HTR-8/SVneo (cell line): Measurements from ENCODE around the gene LGALS9.

Experiments used
- DNase-seq: peaks from one replicate; pipeline ENCODE4 v3.0.0; 2011; ENCODE audit warnings: low spot score, mixed read lengths; ENCODE audit not compliant: insufficient read length
- FAIRE-seq: peaks from 2 replicates; lab custom pipeline; 2011; peaks lifted over from hg19 to GRCh38; lab: Jason Lieb, UNC

Gene LGALS9

DNA sequence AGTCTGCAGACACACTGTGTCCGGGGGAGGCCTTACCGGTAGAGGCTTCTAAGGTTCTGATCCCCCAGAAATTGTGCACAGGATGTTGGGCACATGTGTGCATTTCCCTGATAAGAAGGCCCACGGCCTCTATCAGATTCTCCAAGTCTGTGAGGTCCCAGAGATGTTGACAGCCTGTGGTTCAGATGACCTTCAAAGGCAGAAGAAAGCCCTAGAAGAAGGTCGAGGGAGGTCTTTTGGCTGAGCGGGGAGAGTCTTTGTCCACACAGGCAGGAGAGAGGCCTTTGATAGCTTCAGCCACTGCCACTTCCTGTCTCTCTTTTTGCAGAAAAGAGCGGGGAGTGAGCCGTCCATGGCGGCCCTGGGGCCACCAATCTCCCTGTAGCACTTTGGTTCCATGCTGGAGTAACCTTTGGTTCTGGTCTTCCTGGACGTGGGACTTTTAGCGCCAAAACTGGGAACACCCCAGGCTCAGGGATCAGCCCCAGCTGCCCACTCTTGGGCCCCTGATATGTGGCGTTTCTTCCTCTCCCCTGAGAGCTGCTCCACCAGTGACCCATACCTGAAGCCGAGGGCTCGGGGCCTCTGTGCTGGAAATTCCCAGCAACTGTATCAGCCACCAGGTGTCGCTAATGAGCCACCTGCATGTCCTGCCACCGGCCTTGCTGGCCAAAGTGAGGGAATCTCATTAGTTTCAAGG lies 28.1 kb upstream of the LGALS9 start:
- FAIRE-seq, result no peak

DNA sequence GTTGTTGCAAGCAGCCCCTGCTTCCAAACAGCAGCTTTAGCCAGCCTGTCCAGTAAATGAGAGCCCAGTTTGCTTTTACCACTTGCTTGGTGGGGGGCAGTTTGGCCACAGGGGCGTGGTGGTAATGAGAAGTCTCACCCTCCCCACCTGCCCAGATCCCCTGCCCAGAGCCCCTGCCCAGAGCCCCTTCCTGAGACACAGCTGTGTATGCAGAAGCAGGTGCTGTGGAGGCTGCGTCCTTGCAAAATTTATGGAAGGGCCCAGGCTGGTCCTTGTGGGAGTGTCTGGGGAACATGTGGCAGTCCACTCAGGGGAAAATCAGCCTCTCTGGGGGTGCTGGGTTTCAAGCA lies 27.6 kb upstream of the LGALS9 start:
- DNase-seq, result no peak
- no peak for FAIRE-seq

More for the DNA sequence above, 28.1 kb upstream of the LGALS9 start:
- peak; percentile 88 for DNase-seq

DNA sequence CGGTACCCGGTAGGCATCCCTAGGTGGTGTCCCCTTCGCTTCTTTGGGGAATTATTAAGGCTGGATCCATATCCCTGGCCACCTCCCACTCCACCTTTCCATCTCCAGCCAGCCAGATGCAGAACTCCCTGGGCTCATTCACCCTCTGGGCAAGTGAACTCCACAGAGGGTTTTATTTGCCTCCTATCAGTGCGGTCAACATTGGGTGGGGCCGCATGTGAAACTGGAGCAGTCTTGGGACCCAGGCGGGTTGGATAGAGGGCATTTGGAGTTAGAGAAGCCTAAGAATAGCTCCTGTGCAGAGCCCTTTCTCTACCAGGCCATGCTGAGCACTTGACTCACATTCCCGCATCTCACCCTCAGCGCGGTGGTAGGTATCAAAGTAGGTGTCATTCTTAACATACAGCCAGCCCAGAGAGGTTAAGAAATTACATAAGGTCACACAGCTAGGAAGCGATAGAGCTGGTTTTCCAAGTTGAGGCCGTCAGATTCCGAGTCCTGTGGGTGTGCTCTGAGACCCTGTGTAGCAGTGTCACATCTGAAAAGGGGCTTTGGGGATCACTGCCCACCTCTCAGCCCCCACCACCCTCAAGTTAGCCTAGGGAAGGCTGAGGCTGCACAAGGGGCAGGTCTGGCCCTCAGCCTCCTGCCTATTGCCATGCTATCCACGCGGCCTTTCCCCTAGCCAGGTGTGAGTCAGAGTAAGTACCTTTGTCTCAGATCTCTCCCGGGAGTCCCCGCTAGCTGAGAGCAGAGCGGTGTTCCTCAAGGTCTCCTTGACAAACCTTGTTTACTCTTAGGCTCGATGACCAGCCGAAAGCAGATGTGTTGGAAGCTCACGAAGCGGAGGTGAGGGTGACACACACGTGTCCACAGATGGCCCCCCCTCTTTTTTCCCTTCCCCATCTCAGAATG lies 26.9 kb upstream of the LGALS9 start:
- no peak for FAIRE-seq
- DNase-seq, result no peak

DNA sequence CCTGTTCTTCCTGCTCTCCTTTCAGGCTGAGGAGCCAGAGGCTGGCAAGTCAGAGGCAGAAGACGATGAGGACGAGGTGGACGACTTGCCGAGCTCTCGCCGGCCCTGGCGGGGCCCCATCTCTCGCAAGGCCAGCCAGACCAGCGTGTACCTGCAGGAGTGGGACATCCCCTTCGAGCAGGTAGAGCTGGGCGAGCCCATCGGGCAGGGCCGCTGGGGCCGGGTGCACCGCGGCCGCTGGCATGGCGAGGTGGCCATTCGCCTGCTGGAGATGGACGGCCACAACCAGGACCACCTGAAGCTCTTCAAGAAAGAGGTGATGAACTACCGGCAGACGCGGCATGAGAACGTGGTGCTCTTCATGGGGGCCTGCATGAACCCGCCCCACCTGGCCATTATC lies 25.6 kb upstream of the LGALS9 start:
- no peak for DNase-seq
- FAIRE-seq, result no peak

DNA sequence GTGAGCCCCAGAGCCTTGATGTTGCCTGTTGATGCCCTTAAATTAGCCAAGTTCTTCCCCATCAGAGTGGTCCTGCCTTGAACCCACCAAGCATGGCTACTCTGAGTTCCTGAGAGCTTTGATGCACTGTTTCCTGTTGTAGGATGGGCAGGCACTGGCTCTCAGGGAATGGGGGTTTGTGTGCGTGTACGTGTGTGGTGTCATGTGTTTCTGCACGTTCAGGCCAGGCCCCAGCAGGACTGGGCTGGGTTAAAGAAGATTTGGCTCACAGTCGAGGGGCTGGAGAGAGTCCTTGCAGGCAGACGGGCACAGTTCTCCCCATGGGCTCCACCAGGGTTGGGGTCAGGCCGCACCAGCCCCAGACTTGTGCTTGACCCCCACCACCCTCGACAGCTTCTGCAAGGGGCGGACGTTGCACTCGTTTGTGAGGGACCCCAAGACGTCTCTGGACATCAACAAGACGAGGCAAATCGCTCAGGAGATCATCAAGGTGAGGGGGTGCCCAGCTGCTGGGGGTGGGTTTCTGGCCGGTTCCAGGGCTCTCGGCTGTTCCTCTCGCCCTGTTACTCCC lies 23.4 kb upstream of the LGALS9 start:
- no peak for DNase-seq
- FAIRE-seq, result no peak

DNA sequence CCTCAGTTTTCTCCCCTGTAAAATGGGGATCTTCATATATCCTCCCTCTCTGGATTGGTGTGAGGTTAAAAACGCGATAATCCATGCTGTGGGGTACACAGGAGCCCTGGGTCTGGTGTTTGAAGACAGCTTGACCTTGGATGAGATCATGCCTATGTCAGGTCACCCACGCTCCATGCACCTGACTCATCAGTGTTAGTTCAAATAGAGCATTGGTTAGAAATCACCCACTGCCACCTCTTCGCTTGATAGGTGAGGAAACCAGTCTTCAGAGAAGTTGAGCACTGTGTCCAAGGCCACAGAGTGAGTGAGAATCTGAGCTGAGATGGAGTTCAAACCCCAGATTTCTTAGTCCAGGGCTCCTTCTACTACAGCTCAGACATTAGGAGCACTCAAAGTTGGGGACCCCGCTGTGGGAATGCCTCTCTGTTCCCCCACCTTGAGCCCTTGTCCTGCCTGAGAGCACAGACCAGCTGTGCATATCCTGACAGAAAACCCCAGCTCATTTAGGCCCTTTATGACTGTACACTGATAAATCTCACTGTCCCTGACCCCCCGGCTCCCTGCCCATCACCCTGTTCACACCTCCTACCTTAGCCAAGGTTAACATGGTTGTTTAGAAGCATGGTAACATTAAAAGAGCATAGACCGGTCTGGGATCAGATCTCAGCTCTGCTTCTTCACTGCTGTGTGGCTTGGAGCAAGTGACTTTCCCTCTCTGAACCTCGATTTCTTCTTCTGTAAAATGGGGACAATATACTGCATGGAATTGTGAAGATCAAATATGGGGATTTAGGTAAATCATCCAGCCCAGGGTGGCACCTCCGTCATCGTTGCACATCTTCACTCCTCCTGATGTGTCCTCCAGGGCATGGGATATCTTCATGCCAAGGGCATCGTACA lies 22.4 kb upstream of the LGALS9 start:
- FAIRE-seq, result no peak
- DNase-seq, result no peak

DNA sequence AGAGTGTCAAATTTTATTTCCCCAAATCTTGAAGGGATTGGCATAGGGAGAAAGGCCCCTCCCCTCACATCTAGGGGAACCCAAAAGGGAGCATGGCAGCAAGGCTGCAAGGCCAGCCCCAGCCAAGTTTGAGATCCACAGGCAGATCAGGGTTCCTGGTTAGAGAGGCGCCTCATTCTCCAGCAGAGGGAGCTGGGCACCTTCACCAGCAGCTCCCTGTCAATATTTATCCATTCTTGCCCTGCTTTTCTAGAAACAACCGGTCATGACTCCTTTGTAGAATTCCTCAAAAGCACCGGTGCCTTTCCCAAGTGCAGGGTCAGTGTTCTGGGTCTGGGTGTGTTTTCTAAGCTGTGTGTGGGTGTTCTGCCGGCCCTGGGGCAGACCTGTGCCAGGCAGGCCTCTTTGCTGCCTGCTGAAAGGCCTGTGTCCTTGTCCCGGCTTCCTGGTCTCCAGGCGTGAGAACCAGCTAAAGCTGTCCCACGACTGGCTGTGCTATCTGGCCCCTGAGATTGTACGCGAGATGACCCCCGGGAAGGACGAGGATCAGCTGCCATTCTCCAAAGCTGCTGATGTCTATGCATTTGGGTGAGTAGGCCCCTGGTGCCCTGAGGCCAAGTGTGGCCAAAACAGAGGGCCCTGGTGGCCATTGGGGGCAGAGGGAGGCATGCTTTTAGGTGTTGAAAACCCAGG lies 21.2 kb upstream of the LGALS9 start:
- FAIRE-seq, result no peak
- DNase-seq, result peak; percentile 48

DNA sequence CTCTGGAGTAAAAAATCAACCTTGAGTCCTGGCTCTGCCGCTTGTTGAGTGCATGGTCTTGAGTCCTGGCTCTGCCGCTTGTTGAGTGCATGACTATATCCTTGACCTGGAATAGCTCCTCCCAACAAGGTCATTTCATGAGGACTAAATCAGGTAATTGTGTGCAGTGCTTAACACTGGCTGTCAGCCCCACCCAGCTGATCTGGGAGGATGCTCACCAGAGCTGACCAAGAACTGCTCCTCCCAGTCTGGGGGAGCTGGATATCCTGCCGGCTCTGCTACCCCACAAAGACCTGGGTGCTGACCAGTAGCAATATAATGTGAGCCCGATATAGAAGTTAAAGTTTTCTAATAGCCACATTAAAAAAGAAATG lies 20.7 kb upstream of the LGALS9 start:
- DNase-seq (no peak), FAIRE-seq (no peak)

DNA sequence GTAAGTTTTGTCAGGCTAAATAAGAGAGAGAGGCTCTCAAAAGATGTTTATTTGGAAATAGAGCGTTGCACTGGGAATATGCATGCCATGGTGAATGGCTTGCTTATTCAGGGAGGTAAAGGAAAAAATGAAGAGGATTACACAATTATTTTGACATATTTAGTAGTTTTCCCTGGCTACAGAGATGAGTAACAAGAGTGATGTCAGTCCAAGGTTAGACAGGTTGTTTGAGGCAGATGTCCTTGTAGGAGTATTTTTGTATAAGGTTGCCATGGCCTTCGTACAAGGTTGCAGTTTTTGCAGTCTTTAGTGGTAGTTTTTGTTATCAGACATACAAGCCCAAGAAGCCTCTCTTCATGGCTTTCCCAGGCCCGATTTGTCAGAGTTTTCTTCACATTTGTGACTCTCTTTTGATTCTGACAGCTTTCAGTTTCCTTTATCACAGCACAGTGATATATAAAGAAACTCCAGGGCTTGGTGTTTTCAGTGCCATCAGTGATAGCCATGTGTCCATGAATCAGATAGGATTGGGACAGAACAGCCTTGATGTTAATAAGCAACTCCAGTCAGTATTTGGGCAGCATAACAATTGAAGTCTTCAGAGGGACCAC lies 18.7 kb upstream of the LGALS9 start:
- DNase-seq, result no peak
- FAIRE-seq, result no peak

DNA sequence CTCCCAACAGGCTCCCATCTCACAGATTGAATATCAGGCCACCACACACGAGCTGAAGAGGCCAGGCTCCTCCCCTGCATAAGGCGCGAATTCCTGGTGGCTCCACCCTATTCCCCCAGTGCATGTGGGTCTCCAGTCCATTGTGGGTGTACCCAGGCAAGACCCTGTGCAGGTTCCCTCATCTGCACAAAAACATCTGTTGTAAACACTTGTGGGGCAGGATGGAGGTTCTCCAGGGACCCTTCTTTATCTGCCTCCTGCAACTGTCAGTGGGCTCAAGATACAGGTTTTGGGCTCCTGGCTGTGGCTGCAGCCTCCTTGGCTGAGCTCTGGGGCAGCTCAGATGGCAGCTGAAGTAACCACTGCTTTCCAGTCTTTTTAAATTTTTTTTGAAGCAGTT lies 17.6 kb upstream of the LGALS9 start:
- DNase-seq (no peak), FAIRE-seq (no peak)

DNA sequence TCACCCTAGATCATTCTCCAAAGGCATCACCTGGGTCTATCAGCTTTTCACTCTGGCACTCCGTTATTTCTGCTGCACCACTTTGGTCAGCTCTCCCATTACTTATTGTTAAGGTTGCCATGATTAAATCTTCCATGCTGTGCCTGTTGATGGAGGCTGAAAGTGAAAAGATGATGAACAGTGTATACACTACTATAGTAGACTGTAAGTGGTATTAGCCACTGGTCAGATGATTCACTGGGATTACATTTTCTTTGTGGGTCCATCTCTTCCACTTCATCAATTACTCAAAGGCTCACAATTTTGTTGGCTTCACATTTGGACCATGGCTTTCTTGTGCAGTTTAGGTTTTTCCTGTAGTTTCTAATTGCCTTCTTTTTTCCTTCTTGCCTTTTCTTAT lies 15.9 kb upstream of the LGALS9 start:
- FAIRE-seq, result no peak

DNA sequence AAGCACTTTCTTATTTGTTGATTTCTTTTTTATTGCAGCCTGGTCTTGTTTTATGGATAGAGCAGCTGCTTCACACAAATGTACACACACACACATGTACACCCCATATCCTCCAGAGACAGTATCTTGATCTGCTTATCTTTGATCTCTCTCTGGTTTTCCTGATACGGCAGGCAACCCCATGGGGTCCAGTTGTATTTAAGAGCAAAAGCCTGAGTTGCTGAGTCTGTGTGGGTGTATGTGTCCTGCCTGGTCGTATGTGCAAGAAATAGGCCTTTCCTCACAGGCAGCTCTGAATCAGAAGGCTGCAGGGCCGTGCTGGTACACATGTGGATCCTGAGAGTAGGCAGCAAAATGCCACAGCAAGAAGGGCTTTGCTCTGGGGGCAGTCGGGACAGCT lies 14.6 kb upstream of the LGALS9 start:
- DNase-seq (no peak), FAIRE-seq (no peak)

More for the DNA sequence above, 15.9 kb upstream of the LGALS9 start:
- no peak for DNase-seq

DNA sequence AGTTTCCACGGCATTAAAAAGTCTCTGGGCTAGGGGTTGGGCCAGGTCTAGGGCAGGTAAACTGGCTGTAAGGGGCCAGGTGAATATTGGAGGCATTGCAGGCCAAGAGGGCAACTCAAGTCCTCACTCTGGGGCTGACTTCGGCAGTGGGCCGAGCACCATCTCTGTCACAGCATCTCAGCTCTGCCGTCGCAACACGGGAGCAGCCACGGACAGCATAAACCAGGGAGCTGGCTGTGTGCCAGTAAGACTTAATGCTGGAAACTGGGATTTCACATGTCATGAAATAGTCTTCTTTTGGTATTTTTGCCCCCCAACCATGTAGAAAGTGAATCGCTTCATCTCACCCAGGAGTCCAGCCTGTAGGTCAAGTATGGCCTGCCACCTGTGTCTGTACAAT lies 12.6 kb upstream of the LGALS9 start:
- DNase-seq (no peak), FAIRE-seq (no peak)

DNA sequence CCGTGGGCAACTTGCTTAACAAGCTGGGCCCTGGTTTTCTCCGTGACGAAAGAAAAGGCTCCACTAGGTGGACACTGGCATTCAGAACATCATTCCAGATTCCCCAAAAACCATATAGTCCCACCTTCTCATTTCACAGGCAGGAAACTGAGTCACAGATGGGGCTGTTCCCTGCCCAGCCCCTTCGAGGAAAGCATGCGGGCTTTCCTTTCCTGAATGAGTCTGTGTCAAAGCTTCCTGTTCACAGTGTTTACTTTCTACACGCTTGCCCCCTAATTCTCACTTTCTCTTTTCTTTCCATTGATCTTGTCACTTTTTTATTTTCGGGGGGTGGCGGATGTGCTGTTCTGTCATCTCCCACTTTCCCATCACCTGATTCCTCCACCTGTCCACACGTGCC lies 10.3 kb upstream of the LGALS9 start:
- FAIRE-seq (no peak), DNase-seq (no peak)

DNA sequence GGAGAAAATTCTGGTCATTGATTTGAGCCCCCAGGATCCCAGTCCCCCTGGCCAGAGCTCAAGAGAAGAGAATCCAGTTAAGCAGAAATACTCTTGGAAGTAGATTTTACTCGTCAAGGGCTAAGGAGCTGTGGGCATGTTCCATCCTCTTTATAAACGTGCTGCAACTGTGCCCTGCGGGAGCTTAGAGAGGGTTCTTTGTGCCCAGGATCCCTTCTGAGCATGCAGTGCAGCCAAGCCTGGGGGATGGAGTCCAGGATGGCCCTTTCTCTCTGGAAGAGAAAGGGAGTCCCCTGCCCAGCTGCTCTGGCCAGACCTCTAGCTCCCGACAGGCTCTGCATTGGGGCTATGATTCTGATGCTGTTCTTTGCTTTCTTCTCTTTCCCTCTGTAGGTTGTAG lies 9.5 kb upstream of the LGALS9 start:
- FAIRE-seq (no peak), DNase-seq (no peak)

DNA sequence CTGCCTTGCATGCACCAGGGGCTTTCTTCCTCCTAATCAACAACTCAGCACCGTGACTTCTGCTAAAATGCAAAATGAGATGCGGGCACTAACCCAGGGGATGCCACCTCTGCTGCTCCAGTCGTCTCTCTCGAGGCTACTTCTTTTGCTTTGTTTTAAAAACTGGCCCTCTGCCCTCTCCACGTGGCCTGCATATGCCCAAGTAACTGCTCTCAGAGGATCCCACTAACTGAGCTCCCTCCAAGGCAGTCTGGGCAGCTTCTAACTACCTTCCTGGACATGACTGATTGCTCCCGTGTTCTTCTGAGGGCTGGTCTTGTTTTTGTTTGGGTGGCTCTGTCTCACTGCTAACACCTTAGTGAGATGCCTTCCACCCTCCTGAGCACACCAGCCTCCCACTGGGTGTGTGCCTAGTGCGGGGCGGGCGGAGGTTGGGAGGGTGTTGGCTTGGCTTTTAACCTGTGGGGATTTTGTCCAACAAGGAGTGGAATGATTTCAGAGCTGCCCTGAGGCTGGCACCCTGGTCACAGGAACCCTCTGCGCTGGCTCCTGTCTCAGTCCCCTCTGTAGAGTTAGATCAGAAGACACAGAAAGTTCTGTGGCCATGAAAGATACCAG lies 8.9 kb upstream of the LGALS9 start:
- DNase-seq, result no peak
- no peak for FAIRE-seq

DNA sequence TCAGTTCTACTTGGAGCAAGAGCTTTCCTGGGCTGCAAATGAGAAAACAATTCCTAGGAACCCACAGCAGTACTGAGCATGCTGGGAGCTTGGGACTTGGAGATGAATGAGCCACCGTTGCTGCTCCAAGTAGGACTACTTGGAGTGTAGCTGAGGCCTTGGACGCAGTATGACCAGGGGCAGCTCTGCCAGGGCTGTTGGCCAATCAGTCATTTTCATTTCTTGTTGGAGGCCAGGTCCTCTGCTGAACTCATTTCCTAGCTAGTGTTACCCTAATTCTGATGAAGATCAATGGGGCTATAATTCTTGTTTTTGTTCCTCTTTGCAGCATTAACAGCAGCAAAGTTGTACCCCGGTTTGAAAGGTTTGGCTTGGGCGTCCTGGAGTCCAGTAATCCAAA lies 8.0 kb upstream of the LGALS9 start:
- DNase-seq (no peak), FAIRE-seq (no peak)

DNA sequence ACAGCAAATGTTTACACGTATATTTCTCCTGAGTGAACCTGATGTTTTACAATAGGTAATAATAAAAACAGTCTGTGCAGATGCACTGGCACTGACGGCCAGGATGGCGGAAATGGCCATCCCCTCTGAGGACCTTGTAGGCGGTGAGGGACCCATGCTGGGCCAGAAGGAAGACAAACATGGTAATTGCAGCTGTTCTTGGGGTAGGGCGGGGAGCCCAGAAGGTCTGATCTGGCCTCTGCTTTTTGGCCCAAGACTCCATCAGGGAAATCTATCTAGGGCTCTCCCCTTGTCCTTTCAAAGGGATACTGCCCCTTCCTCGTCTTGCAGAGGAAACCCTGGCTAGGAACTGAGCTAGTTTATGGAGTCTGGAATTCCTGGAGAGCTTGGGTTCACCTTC lies 7.4 kb upstream of the LGALS9 start:
- DNase-seq (no peak), FAIRE-seq (no peak)

DNA sequence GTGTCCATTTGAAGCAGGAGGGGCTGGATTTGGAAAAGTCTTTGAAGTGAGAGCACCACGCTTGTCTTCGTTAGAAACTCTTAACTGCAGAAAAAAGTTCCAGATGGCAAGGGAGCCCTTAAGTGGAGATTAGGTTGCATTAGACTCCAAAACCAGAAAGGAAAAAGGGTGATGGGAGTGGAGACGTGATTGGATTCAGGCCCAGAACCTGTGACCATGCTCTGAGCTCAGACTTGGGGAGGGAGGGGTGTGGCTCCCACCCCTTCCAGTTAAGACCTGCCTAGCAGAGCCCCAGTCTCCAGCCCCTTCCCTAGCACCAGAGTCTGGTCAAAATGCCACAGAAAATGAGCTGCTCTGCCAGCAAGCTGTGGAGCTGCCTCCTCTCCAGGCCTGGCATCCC lies 6.4 kb upstream of the LGALS9 start:
- no peak for FAIRE-seq
- no peak for DNase-seq
